Endothelial cell (in vitro differentiated cells): ENCODE results near the gene COX10. TPM values are rescaled to one million over a fixed set of nuclear protein-coding genes. Genes with fewer than 3 reads are reported as not detected.

Source experiments
- DNase-seq: peaks from one replicate; pipeline ENCODE4 v3.0.0; 2021; ENCODE audit warnings: low spot score
- H3K27ac Mint-ChIP-seq: one replicate; pipeline ENCODE4 v1.8.0; 2021; ENCODE audit warnings: mixed read lengths, inconsistent platforms; ENCODE audit not compliant: unreplicated experiment
- H3K27me3 Mint-ChIP-seq: one replicate; pipeline ENCODE4 v1.8.0; 2021; ENCODE audit warnings: mild to moderate bottlenecking, moderate library complexity, mixed read lengths, inconsistent platforms; ENCODE audit not compliant: unreplicated experiment
- H3K36me3 Mint-ChIP-seq: one replicate; pipeline ENCODE4 v1.8.0; 2021; ENCODE audit warnings: mild to moderate bottlenecking, low read depth, mixed read lengths, inconsistent platforms; ENCODE audit not compliant: unreplicated experiment
- H3K4me1 Mint-ChIP-seq: one replicate; pipeline ENCODE4 v1.8.0; 2021; ENCODE audit warnings: mild to moderate bottlenecking, mixed read lengths, inconsistent platforms; ENCODE audit not compliant: unreplicated experiment
- H3K4me3 Mint-ChIP-seq: one replicate; pipeline ENCODE4 v1.8.0; 2021; ENCODE audit warnings: mild to moderate bottlenecking, mixed read lengths, inconsistent platforms; ENCODE audit not compliant: unreplicated experiment
- H3K9me3 Mint-ChIP-seq: one replicate; pipeline ENCODE4 v1.8.0; 2021; ENCODE audit warnings: mixed read lengths, inconsistent platforms; ENCODE audit not compliant: unreplicated experiment
- total RNA-seq: library from RNA; stranded (reverse); fragmentation: NEBNext Ultra II Directional; extraction: Animal tissue kit (Norgen Biotek cat#: 25700); gene quantifications from one replicate; pipeline ENCODE4 v1.2.1, GENCODE V29; 2021; ENCODE audit not compliant: unreplicated experiment
- TF ChIP-seq, protein P1 (sequence below): fragments of 200-600 bp; sonication (generic); IDR thresholded peaks from one replicate; pipeline ENCODE4 v1.5.0; 2021; ENCODE audit warnings: antibody characterized with exemption; ENCODE audit not compliant: unreplicated experiment

Gene COX10
- total RNA-seq, 1 donor from 2014 or later: 12.5 TPM

DNA sequence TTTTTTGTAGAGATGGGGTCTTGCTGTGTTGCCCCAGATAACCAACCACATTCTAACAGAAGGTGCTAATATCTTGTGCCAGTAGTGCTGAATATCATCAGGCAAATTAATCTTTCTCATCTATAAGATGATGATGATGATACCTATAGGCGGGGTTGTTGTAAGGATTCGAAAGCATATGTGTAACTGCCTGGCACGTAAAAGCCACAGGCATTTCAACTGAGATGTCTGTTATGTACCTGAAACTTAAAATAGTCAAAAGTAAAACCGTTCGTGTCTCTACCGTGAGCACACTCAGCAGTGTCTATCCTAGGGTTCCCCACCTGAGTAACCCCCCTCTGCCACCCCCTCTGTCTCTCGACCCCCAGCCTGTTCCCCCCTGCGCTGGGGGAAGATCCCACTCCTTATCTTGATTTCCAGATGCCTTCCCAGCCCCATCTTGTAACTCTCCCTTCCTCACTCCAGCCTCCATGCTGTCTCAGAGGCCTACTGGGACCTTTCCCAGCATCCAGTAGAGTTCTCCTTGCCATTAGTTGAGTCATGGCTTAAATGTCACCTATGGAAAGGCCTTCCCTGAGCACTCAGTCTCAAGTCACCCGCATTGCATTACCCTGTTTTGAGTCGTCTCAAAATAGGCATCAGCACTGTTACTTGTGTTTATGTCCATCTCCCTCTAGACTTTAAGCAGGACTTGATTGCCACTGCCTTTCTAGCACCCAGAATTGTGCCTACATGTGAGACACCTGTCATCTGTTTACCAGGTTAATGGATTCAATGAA lies 133.3 kb downstream of the COX10 start:
- no peak overlapping the region for H3K27ac Mint-ChIP-seq
- H3K27me3 Mint-ChIP-seq: peaks cover 4% of the 10 kb centered on the region
- no peak overlapping the region for H3K4me3 Mint-ChIP-seq
- no peaks in the 10 kb centered on the region for H3K9me3 Mint-ChIP-seq
- TF ChIP-seq, protein P1, sequence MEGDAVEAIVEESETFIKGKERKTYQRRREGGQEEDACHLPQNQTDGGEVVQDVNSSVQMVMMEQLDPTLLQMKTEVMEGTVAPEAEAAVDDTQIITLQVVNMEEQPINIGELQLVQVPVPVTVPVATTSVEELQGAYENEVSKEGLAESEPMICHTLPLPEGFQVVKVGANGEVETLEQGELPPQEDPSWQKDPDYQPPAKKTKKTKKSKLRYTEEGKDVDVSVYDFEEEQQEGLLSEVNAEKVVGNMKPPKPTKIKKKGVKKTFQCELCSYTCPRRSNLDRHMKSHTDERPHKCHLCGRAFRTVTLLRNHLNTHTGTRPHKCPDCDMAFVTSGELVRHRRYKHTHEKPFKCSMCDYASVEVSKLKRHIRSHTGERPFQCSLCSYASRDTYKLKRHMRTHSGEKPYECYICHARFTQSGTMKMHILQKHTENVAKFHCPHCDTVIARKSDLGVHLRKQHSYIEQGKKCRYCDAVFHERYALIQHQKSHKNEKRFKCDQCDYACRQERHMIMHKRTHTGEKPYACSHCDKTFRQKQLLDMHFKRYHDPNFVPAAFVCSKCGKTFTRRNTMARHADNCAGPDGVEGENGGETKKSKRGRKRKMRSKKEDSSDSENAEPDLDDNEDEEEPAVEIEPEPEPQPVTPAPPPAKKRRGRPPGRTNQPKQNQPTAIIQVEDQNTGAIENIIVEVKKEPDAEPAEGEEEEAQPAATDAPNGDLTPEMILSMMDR: no peak
- H3K4me1 Mint-ChIP-seq: peaks cover 16% of the 10 kb centered on the region
- no peak for DNase-seq
- H3K36me3 Mint-ChIP-seq: no peaks in the 10 kb centered on the region

DNA sequence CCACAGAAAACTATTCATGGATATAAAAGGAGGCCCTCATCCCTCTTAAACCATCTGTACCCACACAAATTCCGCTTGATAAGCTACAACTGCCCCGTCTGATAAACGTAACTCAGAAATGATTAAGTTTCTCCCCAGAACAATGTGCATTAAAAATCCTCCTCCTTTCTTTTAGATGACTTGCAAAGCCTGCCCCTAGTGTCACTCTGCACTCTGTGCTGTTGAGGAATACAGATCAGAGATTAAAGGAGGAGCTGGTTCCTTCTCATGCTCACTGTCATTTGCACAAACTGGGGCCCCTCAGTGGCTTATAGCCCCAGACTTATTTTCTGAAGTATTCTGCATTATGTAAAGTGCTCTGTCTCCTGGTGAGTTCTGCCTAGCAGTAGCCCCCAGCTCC lies 134.1 kb downstream of the COX10 start:
- Mint-ChIP-seq H3K27me3 (peaks cover 4% of the 10 kb centered on the region), H3K4me1 (peaks cover 16% of the 10 kb centered on the region), H3K9me3 (no peaks in the 10 kb centered on the region), H3K36me3 (peaks cover 6% of the 10 kb centered on the region), H3K27ac (no peak overlapping the region), H3K4me3 (no peak overlapping the region)
- no peak for DNase-seq
- TF ChIP-seq, protein P1: no peak

DNA sequence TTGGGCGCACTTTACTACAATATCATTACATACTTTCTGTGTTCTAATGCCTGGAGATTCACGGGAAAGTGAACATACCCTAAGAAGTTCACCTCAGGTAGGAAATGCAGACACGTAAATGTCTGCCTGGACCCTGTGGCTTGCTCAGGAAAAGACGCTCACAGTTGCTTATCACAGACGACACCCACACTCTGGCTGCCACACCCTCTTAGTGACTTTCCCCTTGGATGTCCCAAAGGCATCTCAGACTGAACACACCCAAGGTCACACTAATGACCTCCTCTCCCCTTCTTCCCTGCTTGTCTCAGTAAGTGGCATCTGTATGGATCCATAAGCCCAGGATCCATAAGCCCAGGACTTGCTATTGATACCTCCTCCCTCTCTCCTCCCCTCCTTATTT lies 134.8 kb downstream of the COX10 start:
- peaks cover 13% of the 10 kb centered on the region for H3K4me1 Mint-ChIP-seq
- H3K27me3 Mint-ChIP-seq: peaks cover 4% of the 10 kb centered on the region
- DNase-seq: no peak
- TF ChIP-seq, protein P1: no peak
- no peak overlapping the region for H3K4me3 Mint-ChIP-seq
- H3K27ac Mint-ChIP-seq: no peak overlapping the region
- H3K36me3 Mint-ChIP-seq: peaks cover 12% of the 10 kb centered on the region
- H3K9me3 Mint-ChIP-seq: no peaks in the 10 kb centered on the region

DNA sequence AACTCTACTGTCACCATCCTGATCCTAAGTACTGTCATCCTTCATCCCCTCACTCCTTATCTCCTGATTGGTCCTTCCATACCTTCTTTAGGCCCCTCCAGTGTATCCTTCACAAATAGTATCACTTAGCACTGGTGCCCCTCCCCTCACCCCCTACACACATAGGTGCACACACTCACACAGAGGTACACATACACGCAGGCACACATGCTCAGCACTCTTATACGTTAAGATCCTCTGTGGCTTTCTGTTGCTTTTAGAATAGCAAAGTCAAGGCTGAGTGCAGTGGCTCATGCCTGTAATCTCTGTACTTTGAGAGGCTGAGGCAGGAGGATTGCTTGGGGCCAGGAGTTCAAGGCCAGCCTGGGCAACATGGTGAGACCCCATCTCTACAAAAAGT lies 135.2 kb downstream of the COX10 start:
- peaks cover 8% of the 10 kb centered on the region for H3K4me1 Mint-ChIP-seq
- no peak for DNase-seq
- no peak overlapping the region for H3K4me3 Mint-ChIP-seq
- TF ChIP-seq, protein P1: no peak
- H3K27me3 Mint-ChIP-seq: peaks cover 4% of the 10 kb centered on the region
- H3K36me3 Mint-ChIP-seq: peaks cover 14% of the 10 kb centered on the region
- H3K9me3 Mint-ChIP-seq: no peaks in the 10 kb centered on the region
- H3K27ac Mint-ChIP-seq: no peak overlapping the region

DNA sequence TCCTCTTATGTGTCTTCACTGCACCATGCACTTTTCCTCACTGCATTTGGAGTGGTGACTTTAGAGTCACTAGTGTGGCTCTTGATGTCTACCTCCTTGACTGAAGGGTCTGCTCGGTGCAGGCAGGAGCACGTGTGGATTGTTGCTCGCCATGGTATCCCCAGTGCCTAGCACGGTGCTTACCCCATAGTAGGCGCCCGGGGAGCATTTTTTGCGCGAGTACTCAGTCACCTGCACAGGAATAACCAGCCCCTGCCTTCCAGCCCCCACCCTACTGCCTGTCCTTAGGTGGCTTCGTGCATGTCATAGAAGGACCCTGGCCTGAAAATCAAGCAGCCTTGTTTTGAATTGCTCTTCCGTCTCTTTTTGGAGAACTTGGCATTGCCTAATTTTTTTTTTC lies 136.1 kb downstream of the COX10 start:
- DNase-seq: no peak
- H3K9me3 Mint-ChIP-seq: no peaks in the 10 kb centered on the region
- TF ChIP-seq, protein P1: no peak
- H3K27ac Mint-ChIP-seq: no peak overlapping the region
- H3K4me1 Mint-ChIP-seq: peaks cover 5% of the 10 kb centered on the region
- no peak overlapping the region for H3K4me3 Mint-ChIP-seq
- peaks cover 19% of the 10 kb centered on the region for H3K36me3 Mint-ChIP-seq
- peaks cover 4% of the 10 kb centered on the region for H3K27me3 Mint-ChIP-seq
